GM18870 (cell line): ENCODE results near the gene KDELR3.

Experiments used
- ATAC-seq: cut with Tn5 transposase; IDR thresholded peaks from one replicate; pipeline ENCODE4 v1.9.1; 2021; ENCODE audit warnings: moderate library complexity; ENCODE audit not compliant: unreplicated experiment

The KDELR3 gene

GRCh38 chr22:38467904-38468442 is at the start of gene KDELR3:
Gene KDELR3 (plus strand): TSS chr22:38468096. CDS start chr22:38468234, 138 bp downstream.
- no peak for ATAC-seq

GRCh38 chr22:38418589-38418988 is 49.3 kb upstream of the KDELR3 start:
- no peak for ATAC-seq

GRCh38 chr22:38419121-38419857 is 48.6 kb upstream of the KDELR3 start:
- no peak for ATAC-seq

DNA sequence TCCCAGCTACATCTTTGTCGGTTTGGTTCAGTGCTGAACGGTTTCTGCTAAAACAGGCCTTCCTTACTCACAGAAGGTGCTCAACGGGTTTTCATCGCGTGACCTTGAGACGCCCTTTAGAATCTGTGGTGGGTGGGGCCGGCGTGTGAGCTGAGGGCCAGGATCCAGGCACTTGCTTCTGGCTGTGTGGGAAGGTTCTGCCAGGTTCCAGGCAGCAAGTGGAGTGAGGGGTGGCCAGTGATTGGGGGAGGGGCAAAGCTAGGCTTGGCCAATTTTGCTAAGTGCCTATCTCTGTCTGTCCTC is 48.1 kb upstream of the KDELR3 start:
- no peak for ATAC-seq

DNA sequence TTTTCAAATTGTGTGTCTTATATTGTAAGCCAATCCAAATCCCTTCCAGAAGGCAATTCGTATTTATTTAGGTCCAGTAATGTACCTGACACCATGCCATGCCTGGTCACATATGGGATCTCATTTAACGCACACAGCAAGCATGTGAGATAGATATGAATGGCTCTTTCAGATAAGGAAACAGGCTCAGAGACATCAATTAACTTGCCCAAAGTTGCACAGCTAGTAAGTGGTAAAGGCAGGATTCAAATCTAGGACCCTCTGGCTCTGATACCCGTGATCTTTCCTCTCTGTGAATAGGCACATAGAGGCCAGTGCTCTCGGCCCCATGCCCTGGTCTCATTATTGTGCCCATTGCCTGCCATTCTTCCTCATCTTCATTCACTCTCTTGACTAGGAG is 47.2 kb upstream of the KDELR3 start:
- no peak for ATAC-seq

GRCh38 chr22:38422611-38423511 is 45.0 kb upstream of the KDELR3 start:
- no peak for ATAC-seq

- ATAC-seq: no peak
Measured at GRCh38 chr22:38423512-38424503, 44.1 kb upstream of the KDELR3 start.

GRCh38 chr22:38424525-38425080 is 43.3 kb upstream of the KDELR3 start:
- ATAC-seq: no peak

DNA sequence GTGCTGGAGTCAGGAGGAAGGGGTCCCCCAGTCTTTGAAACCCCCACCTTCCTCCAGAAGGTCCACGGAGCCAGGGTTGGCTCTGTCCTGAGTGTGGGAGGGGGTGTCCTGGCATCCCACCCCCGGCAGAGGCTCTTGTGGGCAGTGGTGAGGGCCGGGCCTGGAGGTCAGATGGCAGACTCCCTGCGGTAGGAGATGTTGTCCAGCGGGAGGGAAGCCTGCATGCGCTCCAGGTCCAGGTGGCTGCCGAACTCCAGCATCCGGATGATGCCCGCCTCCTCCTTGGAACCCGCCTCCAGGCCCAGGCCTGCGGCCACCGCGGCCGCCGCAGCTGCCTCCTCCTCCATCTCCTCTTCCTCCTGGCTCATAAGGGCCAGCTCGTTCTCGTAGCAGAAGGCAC is 41.3 kb upstream of the KDELR3 start:
- ATAC-seq: no peak

DNA sequence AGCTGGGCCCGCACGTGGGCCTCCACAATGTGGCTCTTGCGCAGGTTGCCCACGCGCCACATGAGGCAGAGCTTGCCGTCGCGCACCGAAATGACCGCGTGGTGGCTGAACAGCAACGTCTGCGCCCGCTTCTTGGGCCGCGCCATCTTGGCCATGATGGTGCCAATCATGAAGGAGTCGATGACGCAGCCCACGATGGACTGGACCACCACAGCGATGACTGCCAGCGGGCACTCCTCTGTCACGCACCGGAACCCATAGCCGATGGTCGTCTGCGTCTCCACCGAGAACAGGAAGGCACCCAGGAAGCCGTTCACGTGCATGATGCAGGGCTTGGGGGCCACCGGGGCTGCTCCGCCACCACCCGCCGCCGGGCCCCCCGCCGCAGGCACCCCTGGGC is 40.4 kb upstream of the KDELR3 start:
- ATAC-seq: no peak

DNA sequence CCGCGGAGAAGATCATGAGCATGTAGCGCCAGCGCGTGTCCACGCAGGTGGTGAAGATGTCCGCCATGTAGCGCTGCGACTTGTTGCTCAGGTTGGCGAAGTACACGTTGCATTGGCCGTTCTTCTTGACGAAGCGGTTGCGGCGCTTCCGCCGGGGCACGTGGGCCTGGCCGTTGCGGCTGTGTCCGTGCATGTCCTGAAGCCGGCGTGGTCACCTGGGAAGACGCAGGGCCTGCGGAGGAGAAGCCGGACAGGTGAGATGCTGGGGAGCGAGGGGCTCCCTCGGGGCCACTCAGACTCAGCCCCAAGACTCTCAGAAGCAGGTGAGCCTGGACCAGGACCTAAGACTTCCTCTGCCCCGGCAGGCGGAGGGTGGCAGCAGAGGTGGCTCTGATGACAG is 40.0 kb upstream of the KDELR3 start:
- no peak for ATAC-seq

DNA sequence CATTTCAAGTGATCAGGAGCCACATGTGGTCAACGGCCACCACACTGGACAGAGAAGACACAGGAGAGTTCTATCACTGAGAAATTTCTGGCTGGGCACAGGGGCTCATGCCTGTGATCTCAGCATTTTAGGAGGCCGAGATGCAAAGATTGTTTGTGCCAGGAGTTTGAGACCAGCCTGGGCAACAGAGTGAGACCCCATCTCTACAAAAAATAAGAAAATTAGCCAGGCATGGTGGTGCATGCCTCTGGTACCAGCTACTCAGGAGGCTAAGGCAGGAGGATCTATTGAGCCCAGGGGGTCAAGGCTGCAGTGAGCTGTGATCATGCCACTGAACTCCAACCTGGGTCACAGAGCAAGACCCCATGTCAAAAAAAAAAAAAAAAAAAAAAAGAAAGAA is 39.2 kb upstream of the KDELR3 start:
- ATAC-seq: no peak

DNA sequence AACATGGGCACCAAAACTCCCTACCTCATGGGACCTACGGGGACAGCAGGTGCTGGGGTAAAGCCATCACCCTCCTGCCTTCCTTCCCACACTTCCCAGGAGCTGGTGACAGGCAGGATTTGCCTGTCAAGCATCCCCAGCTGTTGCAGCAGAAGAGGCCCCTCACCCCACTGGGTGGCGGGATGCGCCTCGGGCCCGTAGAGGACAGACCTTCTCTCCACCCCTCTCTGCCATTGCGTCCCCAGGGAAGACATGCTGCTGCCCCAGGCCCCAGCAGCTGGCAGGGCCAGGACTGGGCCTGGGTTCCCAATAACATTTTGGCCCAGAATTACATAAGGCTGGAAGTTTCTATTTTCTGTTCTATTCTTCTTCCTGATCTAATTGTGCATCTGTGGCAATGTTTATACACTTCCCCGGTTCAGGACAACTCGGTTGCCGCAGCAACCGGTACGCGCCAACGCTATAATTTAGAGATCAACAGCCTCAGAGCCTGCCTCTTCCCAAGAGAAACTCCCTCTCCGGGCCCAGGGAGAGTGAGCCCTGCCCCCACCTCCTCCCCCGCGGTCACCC is 38.3 kb upstream of the KDELR3 start:
- ATAC-seq: no peak

DNA sequence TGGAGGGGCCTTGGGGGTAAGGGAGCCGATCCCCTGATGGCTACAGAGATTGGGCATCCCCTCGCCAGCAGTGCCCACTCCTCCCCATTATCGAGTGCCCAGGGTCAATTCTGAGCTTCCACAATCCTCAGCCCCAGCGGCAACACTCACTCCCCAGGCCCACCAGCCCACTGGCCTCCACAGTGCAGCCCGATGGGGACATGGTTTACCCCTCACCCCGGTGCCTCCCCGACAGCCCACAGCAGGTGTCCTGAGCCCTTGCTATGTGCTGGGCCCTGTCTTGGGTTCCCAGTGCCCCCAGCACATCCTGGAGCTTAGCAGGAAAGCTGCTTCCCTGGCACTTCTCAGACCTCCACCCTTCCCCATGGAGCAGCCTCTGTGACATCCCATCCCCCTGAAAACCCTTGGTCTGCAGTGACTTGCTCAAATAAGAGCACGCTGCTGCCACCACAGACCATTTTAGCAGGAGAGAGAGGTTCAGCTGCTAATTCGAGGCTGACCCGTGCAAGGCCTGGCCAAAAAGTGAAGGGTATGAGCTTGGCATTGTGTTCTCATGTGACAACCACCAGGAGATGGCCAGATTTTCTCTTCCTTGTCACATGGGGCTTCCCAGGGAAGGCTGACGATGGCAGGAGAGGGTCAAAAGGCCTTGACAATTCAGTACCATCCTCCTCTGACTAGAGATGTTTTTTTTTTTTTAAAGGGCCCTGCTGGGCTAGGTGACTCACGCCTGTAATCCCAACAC is 36.5 kb upstream of the KDELR3 start:
- ATAC-seq: no peak

DNA sequence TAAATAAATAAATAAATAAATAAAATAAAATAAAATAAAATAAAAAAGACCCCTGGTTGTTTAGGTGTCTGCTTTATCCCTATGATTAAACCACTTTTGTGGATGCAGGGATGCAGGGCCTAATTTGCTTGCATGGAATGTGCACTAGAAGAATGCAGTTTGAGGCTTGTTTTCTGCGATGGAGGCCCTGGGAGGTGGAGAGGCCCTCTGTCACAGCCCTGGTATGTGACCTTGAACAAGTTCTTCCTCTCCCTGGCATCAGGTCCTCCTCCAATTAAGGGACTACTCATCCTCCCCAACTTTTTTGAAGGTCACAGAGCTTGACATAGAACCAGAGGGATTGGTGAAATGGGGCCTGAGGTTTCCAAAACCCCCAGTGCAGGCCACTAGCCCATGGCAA is 35.6 kb upstream of the KDELR3 start:
- no peak for ATAC-seq

DNA sequence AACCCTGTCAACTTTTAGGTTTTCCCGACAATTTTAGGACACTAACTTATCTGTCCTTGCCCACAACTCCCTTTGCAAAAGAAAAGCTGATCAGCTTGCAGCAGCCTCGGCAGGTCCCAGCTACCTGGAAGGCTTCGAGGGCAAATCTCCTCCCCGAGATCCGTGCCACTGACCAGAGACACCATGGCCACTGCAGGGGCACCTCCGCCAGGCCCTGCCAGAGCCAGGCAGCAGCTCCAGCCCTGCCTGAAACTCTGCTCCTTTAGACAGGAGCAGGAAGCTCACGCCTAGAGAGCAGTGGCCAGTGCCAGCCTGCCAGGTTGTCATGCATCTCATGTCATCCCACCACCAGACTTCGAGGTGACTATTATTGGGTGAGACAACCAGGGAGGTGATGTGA is 34.0 kb upstream of the KDELR3 start:
- ATAC-seq: no peak

DNA sequence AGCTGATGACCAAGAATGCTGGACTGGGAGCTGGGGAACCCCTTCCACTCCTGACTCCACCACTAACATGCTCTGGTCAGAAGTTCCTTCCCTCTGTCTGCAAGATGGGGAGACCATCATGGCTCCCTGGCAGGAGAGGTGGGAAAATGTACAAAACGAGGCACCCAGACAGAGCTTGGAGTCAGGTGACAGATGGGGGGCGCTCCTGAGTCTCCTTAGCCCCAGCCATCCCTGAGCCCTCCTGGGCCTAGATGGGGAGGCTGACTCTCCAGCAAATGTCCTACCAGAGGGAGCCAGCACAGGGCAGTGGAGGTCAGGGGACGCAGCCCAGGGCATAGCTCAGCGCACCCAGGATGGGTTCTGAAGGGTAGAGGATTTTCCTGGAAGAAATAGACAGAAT is 32.9 kb upstream of the KDELR3 start:
- ATAC-seq: no peak

GRCh38 chr22:38435965-38436364 is 31.9 kb upstream of the KDELR3 start:
- no peak for ATAC-seq

DNA sequence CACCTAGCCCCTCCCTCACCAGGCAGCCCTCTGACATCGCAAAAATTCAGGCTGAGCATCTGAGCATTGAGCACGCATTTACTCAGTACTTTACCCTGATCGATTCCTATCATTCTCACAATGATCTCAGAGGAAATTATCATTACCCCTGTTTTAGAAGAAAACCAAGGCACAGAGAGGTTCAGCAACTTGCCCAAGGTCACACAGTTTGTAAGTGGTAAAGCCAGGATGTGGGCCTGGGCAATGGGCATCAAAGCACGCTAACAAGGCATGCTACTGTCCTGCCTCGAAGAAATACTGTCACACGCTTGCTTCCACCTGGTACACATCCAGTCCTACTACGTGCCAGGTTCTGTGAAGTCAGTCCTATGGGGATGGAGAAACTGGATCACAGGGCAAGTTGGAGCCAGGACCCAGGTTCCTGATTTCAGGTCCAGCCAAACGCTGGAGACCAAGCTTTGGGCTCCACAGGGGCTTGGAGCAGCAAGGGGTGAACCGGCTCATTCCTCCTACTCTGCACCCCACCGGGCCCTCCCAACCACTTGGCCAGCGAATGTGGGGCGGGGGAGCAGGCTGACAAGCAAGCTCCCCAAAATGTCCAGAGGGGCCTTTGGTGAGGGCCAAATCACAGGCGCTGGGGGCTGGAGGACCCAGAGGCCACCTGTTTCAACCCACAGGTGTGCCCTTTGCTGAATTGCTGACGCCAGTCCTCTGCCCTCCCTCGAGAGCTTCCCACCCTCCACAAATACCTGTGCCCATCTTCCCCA is 31.1 kb upstream of the KDELR3 start:
- ATAC-seq: no peak
